WI38 (cell line): Measurements from ENCODE around the gene HNRNPC.
"Not testable (repeated sequence)": the region's sequence is repeated elsewhere in the genome, so short reads cannot be mapped to it uniquely, and the experiment has no call there.

Experiments
- H3K4me3 ChIP-seq: 2 replicates; pipeline ENCODE4 v1.5.1; 2011; ENCODE audit warnings: low read depth, mild to moderate bottlenecking, control low read depth, low read length
- TF ChIP-seq, protein P1 (sequence below): IDR thresholded peaks from 2 replicates; pipeline ENCODE4 v1.5.1; 2012; ENCODE audit warnings: low read depth, mild to moderate bottlenecking, control low read depth, low read length

The HNRNPC gene

DNA sequence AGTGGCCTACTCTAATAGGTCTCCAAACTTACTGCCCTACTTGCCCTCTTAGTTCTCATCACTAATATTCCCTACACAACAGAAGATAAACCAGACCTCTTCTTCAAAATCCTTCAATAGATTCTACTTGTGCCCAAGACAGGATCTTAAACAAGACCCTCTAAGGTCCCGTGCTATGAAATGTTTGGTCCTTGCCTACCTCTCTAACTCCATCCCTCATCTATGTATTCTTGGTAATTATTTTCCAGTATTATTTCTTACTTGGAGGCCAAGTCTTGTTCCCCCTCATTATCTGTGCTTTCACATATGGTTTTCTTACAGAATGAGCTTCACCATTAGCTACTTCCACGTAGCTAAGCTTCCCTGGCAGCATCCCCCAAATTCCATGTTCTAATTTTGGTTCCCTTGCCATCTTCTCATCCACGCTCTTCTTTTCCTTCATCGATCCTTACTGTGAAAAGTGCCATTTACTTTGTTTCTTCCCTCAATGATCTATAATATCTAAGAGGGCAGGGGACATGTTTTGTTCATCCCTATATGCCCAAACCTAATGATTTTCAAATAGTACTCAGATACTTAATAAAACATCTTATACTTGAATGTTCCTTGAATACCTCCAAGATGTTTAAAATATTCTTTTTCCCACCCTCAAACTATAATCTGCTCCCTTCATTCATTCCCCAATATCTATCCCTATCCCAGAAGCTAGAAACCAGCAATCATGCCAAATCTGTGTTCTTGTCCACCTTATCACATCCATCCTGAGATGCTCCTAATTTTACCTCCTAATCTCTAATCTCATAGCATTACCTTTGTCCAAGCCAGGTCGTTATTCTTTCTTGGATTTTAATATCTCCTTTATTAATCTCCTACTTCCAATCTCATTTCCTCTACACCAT, 10.1 kb downstream of the HNRNPC start:
- TF ChIP-seq, protein P1, sequence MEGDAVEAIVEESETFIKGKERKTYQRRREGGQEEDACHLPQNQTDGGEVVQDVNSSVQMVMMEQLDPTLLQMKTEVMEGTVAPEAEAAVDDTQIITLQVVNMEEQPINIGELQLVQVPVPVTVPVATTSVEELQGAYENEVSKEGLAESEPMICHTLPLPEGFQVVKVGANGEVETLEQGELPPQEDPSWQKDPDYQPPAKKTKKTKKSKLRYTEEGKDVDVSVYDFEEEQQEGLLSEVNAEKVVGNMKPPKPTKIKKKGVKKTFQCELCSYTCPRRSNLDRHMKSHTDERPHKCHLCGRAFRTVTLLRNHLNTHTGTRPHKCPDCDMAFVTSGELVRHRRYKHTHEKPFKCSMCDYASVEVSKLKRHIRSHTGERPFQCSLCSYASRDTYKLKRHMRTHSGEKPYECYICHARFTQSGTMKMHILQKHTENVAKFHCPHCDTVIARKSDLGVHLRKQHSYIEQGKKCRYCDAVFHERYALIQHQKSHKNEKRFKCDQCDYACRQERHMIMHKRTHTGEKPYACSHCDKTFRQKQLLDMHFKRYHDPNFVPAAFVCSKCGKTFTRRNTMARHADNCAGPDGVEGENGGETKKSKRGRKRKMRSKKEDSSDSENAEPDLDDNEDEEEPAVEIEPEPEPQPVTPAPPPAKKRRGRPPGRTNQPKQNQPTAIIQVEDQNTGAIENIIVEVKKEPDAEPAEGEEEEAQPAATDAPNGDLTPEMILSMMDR = no peak
- H3K4me3 ChIP-seq = no peak overlapping the region

DNA sequence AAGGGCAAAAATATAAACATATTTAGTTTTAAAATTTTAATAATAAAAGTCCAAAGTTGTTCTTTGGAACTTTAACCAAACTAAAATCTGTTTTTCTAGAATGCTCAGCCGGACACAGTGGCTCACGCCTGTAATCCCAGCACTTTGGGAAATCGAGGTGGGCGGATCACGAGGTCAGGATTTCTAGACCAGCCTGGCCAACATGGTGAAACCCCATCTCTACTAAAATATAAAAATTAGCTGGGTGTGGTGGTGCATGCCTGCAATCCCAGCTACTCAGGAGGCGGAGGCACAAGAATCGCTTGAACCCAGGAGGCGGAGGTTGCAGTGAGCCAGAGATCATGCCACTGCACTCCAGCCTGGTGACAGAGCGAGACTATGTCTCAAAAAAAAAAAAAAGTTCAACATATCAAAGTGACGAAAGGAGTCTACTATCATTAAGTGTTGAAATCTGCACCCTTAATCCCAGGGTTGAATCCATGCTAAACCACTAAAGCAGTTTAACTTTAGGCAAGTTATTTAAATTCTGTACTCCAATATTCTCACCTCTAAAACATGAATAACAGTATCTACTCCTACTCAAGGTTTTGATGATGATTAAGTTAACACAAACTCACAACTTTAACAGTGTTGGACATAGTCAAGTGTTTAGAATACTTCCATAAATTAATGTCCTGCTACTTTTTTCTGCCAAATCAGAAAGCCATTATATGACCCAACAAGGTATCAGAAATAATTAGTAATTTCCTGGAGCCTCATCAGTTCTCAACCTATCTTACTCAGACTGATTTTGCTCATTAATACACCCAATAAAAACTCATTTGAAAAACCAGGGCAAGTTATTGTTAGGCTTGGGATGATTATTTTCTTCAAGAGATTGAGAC, 11.0 kb downstream of the HNRNPC start:
- no peak overlapping the region for H3K4me3 ChIP-seq
- TF ChIP-seq, protein P1 = no peak

DNA sequence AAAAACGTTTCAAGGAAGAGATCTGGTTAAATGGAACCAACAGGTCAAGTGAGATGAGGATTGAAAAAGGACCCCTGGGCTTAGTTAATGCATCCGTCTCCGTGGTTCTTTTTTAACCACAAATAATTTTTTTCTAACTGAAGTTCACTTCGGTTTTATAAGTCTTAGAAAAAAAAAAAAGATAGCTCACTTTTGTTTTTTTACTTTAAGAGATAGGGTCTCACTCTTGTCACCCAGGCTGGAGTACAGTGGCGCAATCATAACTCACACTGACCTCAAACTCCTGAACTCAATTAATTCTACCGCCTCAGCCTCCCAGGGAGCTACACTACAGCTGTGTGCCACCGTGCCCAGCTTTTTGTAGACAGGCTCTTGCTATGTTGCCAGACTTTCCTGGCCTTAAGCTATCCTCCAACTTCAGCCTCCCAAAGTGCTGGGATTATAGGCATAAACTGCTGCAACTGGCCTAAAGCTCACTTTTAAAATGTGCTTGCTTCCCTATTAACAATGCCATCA, 11.8 kb downstream of the HNRNPC start:
- H3K4me3 ChIP-seq = no peak overlapping the region
- TF ChIP-seq, protein P1 = no peak

DNA sequence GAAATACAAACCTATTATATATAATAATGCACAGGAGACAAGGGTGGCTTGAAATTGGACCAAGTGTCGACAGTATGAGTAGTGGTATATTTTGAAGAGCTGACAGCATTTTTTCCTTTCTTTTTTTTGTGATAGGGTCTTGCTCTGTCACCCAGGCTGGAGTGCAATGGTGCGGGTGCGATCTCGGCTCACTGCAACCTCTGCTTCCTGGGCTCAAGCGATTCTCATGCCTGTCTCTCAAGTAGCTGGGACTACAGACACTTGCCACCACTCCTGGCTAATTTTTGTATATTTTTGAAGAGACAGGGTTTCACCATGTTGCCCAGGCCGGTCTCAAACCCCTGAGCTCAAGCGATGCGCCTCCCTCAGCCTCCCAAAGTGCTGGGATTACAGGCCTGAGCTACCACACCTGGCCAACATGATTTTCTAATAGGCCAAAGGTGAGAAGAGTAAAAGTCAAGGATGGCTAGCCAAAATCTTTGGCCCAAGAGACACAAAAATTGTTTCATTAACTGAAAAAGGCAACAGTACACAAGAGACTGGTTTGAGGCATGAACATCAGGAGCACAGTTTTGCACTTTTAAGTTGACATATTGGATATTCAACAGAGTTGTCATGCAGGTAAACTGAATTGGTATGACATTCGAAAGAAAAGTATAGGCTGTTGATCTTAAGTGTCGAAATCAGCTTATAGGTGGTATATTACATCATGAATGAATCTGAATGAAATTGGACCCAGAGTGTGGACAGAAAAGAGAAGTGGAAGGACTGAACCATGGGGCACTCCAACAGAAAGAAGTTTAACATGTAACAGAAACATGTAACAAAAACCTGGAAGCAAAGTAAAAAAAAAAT, 12.5 kb downstream of the HNRNPC start:
- no peak overlapping the region for H3K4me3 ChIP-seq
- TF ChIP-seq, protein P1 = no peak

DNA sequence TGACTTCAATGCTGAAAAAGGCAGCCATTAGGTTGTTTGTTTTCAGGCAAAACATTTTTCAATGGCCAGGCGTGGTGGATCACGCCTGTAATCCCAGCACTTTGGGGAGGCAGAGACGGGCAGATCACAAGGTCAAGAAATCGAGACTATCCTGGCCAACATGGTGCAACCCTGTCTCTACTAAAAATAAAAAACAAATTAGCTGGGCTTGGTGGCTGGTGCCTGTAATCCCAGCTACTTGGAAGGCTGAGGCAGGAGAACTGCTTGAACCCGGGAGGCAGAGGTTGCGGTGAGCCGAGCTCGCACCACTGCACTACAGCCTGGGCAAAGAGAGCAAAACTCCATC, 13.2 kb downstream of the HNRNPC start:
- H3K4me3 ChIP-seq = not testable (repeated sequence)

DNA sequence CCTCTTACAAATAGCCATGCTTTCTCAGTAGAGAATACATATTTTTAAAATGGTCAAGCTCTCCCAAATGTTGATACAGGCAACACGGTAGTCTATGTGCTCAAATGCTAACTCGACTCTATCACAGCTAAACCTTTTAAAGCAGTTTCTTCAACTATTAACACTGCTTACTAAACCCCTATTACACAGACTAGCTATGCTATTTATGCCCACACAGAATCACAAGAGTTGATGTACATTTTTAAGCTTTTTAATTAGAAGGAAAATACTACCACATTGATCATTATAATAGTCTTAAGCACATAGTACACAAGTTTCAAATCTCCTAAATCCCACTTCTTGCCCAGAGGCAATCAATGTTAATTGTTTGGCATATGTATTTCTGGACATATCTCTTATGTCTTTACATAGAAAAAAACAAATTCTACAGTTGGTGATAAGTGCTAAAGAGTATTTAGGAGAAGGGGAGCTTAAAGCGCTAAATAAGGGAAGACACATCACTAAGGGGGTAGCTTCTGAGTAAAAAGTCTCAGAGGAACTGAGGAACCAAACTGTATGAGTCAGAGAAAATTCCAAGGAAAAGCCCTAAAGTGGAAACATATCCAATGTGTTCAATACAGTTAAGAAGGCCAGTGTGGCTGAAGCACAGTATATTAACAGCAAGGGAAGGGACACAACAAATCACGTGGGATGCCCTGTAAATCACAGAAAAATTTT, 13.7 kb downstream of the HNRNPC start:
- no peak overlapping the region for H3K4me3 ChIP-seq

More for the DNA sequence above, 13.7 kb downstream of the HNRNPC start:
- TF ChIP-seq, protein P1 = no peak
